IMR-90 (cell line): Measurements from ENCODE around the gene NKAIN2. TPM values are rescaled to one million over a fixed set of nuclear protein-coding genes. Genes with fewer than 3 reads are reported as not detected.

Experiments
- ATAC-seq: fragments of 200-7000 bp; cut with Tn5 transposase; 2 replicates; pipeline ENCODE4 v1.9.1; 2020; ENCODE audit warnings: low read depth, mild to moderate bottlenecking, moderate library complexity
- BruUV-seq: library from RNA; stranded (reverse); fragments of 400-500 nt; replicated peaks from 2 replicates; lab custom pipeline; 2021; lab: Mats Ljungman, UMichigan
- CTCF ChIA-PET: fragments of 300-600 bp; formaldehyde crosslinking; extraction: SDS; loops from one replicate; lab custom pipeline; 2021; ENCODE audit warnings: antibody characterized with exemption; lab: Yijun Ruan, JAX
- POLR2A ChIA-PET: fragments of 300-600 bp; sonication (Branson Sonifier 250); formaldehyde crosslinking; loops from one replicate; lab custom pipeline; 2022; ENCODE audit warnings: antibody characterized with exemption; ENCODE audit not compliant: unreplicated experiment; lab: Charles Lee
- DNase-seq: peaks from one replicate; pipeline ENCODE4 v3.0.0; 2013
- H2AFZ ChIP-seq: replicated peaks from 2 replicates; pipeline ENCODE3; 2013; ENCODE audit warnings: low read length, mild to moderate bottlenecking; ENCODE audit not compliant: poor library complexity
- H2AK5ac ChIP-seq: 2 replicates; pipeline ENCODE4 v1.6.1; 2013; ENCODE audit warnings: low read depth, low read length, inconsistent platforms
- H2AK9ac ChIP-seq: replicated peaks from 2 replicates; pipeline ENCODE3; 2013; ENCODE audit warnings: mild to moderate bottlenecking, low read depth, low read length, moderate library complexity; ENCODE audit not compliant: poor library complexity
- H2BK120ac ChIP-seq: 2 replicates; pipeline ENCODE4 v1.6.1; 2013; ENCODE audit warnings: low read depth, low read length, inconsistent platforms
- H2BK15ac ChIP-seq: 3 replicates; pipeline ENCODE4 v1.6.1; 2013; ENCODE audit warnings: low read depth, low read length, inconsistent platforms
- H2BK20ac ChIP-seq: 2 replicates; pipeline ENCODE4 v1.6.1; 2013; ENCODE audit warnings: low read depth, mild to moderate bottlenecking, inconsistent platforms, low read length, moderate library complexity
- H2BK5ac ChIP-seq: 2 replicates; pipeline ENCODE4 v1.6.1; 2013; ENCODE audit warnings: mild to moderate bottlenecking, low read depth, low read length, inconsistent platforms; ENCODE audit not compliant: poor library complexity, severe bottlenecking
- H3K14ac ChIP-seq: replicated peaks from 2 replicates; pipeline ENCODE4 v1.6.1; 2013; ENCODE audit warnings: low read depth, low read length, inconsistent platforms
- H3K18ac ChIP-seq: 2 replicates; pipeline ENCODE4 v1.6.1; 2013; ENCODE audit warnings: low read depth, low read length, control low read depth
- H3K23ac ChIP-seq: 2 replicates; pipeline ENCODE4 v1.6.1; 2013; ENCODE audit warnings: low read depth, low read length, inconsistent platforms
- H3K27ac ChIP-seq: 2 replicates; pipeline ENCODE4 v1.5.1; 2013; ENCODE audit warnings: mild to moderate bottlenecking, control low read depth, low read length; ENCODE audit not compliant: insufficient read depth
- H3K27me3 ChIP-seq: 2 replicates; pipeline ENCODE4 v1.6.1; 2013; ENCODE audit warnings: low read length; ENCODE audit not compliant: control insufficient read depth, insufficient read depth
- H3K36me3 ChIP-seq: 2 replicates; pipeline ENCODE4 v1.6.1; 2013; ENCODE audit warnings: low read length, mixed read lengths; ENCODE audit not compliant: control insufficient read depth, insufficient read depth
- H3K4ac ChIP-seq: 2 replicates; pipeline ENCODE4 v1.6.1; 2013; ENCODE audit warnings: low read depth, low read length, inconsistent platforms
- H3K4me1 ChIP-seq: 2 replicates; pipeline ENCODE4 v1.6.1; 2013; ENCODE audit warnings: low read length, mixed read lengths; ENCODE audit not compliant: control insufficient read depth, insufficient read depth
- H3K4me2 ChIP-seq: 2 replicates; pipeline ENCODE4 v1.6.1; 2013; ENCODE audit warnings: low read depth, mild to moderate bottlenecking, control low read depth, low read length, moderate library complexity
- H3K4me3 ChIP-seq: 2 replicates; pipeline ENCODE4 v1.5.1; 2013; ENCODE audit warnings: low read depth, mild to moderate bottlenecking, control low read depth, low read length, moderate library complexity; ENCODE audit not compliant: insufficient read depth
- H3K56ac ChIP-seq: 2 replicates; pipeline ENCODE4 v1.6.1; 2013; ENCODE audit warnings: low read length, inconsistent platforms; ENCODE audit not compliant: insufficient read depth; ENCODE audit errors: extremely low read depth
- H3K79me1 ChIP-seq, 2 experiments: 2 replicates each; pipeline ENCODE4 v1.6.1; 2013; ENCODE audit warnings: low read length in 2 of 2, inconsistent platforms in 1 of 2, low read depth in 1 of 2
- H3K9ac ChIP-seq: 2 replicates; pipeline ENCODE4 v1.6.1; 2013; ENCODE audit warnings: low read depth, low read length, control low read depth
- H3K9me1 ChIP-seq: 2 replicates; pipeline ENCODE4 v1.6.1; 2013; ENCODE audit warnings: low read length, inconsistent platforms; ENCODE audit not compliant: insufficient read depth
- H3K9me3 ChIP-seq: 2 replicates; pipeline ENCODE4 v1.6.1; 2013; ENCODE audit warnings: low read length; ENCODE audit not compliant: control insufficient read depth, insufficient read depth
- H4K20me1 ChIP-seq: 2 replicates; pipeline ENCODE4 v1.6.1; 2013; ENCODE audit warnings: low read length, inconsistent platforms; ENCODE audit not compliant: insufficient read depth
- H4K5ac ChIP-seq: 2 replicates; pipeline ENCODE4 v1.6.1; 2013; ENCODE audit warnings: mild to moderate bottlenecking, low read depth, low read length, control low read depth
- H4K8ac ChIP-seq, 2 experiments: 2 replicates each; pipeline ENCODE4 v1.6.1; 2013; ENCODE audit warnings: low read depth in 2 of 2, low read length in 2 of 2, control low read depth in 1 of 2, inconsistent platforms in 1 of 2
- H4K91ac ChIP-seq: 2 replicates; pipeline ENCODE4 v1.6.1; 2013; ENCODE audit warnings: low read depth, low read length, inconsistent platforms; ENCODE audit not compliant: insufficient read depth
- BHLHE40 ChIP-seq: fragments of 150-350 bp; IDR thresholded peaks from 2 replicates; pipeline ENCODE4 v1.6.1; 2016; ENCODE audit warnings: mild to moderate bottlenecking, low read depth, low read length
- CEBPB ChIP-seq: IDR thresholded peaks from 2 replicates; pipeline ENCODE4 v1.6.1; 2012; ENCODE audit warnings: low read depth, low read length, improper control_type of control experiment
- CHD1 ChIP-seq: IDR thresholded peaks from 2 replicates; pipeline ENCODE4 v1.6.1; 2012; ENCODE audit warnings: low read depth, low read length, improper control_type of control experiment
- ELK1 ChIP-seq: fragments of 150-350 bp; IDR thresholded peaks from 2 replicates; pipeline ENCODE4 v1.6.1; 2016; ENCODE audit warnings: low read depth, mild to moderate bottlenecking, low read length, moderate library complexity, borderline replicate concordance
- FOS ChIP-seq: fragments of 150-350 bp; IDR thresholded peaks from 2 replicates; pipeline ENCODE4 v1.6.1; 2016; ENCODE audit warnings: low read depth, low read length
- MAFK ChIP-seq: IDR thresholded peaks from 2 replicates; pipeline ENCODE4 v1.6.1; 2012; ENCODE audit warnings: low read depth, low read length, improper control_type of control experiment
- MAZ ChIP-seq: IDR thresholded peaks from 2 replicates; pipeline ENCODE4 v1.6.1; 2012; ENCODE audit warnings: low read depth, mild to moderate bottlenecking, low read length, improper control_type of control experiment, moderate library complexity, borderline replicate concordance
- MXI1 ChIP-seq: IDR thresholded peaks from 2 replicates; pipeline ENCODE4 v1.6.1; 2012; ENCODE audit warnings: low read depth, mild to moderate bottlenecking, low read length, moderate library complexity, borderline replicate concordance
- NFE2L2 ChIP-seq: fragments of 150-350 bp; IDR thresholded peaks from 2 replicates; pipeline ENCODE4 v1.6.1; 2016; ENCODE audit warnings: low read depth, mild to moderate bottlenecking, low read length
- POLR2A ChIP-seq: IDR thresholded peaks from 2 replicates; pipeline ENCODE4 v1.6.1; 2012; ENCODE audit warnings: mild to moderate bottlenecking, low read depth, low read length
- RAD21 ChIP-seq: IDR thresholded peaks from 2 replicates; pipeline ENCODE4 v1.6.1; 2012; ENCODE audit warnings: low read length, improper control_type of control experiment
- RFX5 ChIP-seq: IDR thresholded peaks from 2 replicates; pipeline ENCODE4 v1.8.0; 2012; ENCODE audit warnings: low read depth, mild to moderate bottlenecking, low read length, moderate library complexity
- SMC3 ChIP-seq: fragments of 150-350 bp; IDR thresholded peaks from 2 replicates; pipeline ENCODE4 v1.6.1; 2016; ENCODE audit warnings: low read depth, mild to moderate bottlenecking, antibody characterized with exemption, low read length, moderate library complexity
- WGBS, 2 experiments: methylation state at CpG; one replicate each; pipeline versions ENCODE4 v1.1.5 to v1.1.7; 2013; ENCODE audit warnings: missing lambda C conversion rate in 2 of 2; ENCODE audit not compliant: insufficient read length in 1 of 2; ENCODE audit errors: extremely low coverage in 2 of 2; 5-methylcytosine and 5-hydroxymethylcytosine counted together
- dilution Hi-C: fragments of 300-500 bp; cut with HindIII; formaldehyde crosslinking; loops from one replicate; pipeline ENCODE4 v1.14.3; 2018; ENCODE audit warnings: low sequenced_read_pairs; ENCODE audit not compliant: unreplicated experiment
- in situ Hi-C: fragments of 300-500 bp; cut with MboI; formaldehyde crosslinking; loops from 3 replicates; pipeline ENCODE4 v1.14.3; 2019; ENCODE audit warnings: low sequenced_read_pairs, inconsistent platforms, mixed read lengths
- intact Hi-C: fragments of 100-400 bp; cut with micrococcal nuclease; formaldehyde crosslinking; loops from 2 replicates; pipeline ENCODE4 v1.10.0; 2022
- polyA plus RNA-seq, 3 experiments: library from polyadenylated mRNA; depleted of rRNA; stranded (reverse); fragments of >200 nt; gene quantifications; 2 replicates each; pipeline ENCODE4 v1.2.3, GENCODE V29; 2012; ENCODE audit warnings: low replicate concordance in 1 of 3
- total RNA-seq: library from RNA; depleted of rRNA; stranded (reverse); fragments of >200 nt; gene quantifications from 2 replicates; pipeline ENCODE4 v1.2.3, GENCODE V29; 2012

NKAIN2 gene
- total and polyA plus RNA-seq, 2 of the 4 experiments (the other 2 are of a cell fraction), result not detected

- ChIA-PET CTCF (no interaction called here), POLR2A (no interaction called here)
- 14% methylated on average over 1 of the region's 3 CpGs; no CpG with 5 or more reads in 1 of the 2 experiments for WGBS, 2 experiments
- Histone ChIP-seq H3K4me2 (no peak overlapping the region), H3K9me1 (no peaks in the 10 kb centered on the region), H2AFZ (no peak overlapping the region), H3K27ac (no peak overlapping the region), H2AK5ac (no peak overlapping the region), H4K91ac (no peak overlapping the region), H3K36me3 (no peaks in the 10 kb centered on the region), H2BK5ac (no peak overlapping the region), H3K4ac (no peak overlapping the region), H2BK20ac (no peak overlapping the region), H4K8ac (no peak overlapping the region), H3K14ac (no peak overlapping the region), H4K20me1 (no peaks in the 10 kb centered on the region), H3K79me1 (no peaks in the 10 kb centered on the region), H4K5ac (no peak overlapping the region), H3K27me3 (no peaks in the 10 kb centered on the region), H2BK120ac (no peak overlapping the region), H3K9ac (no peak overlapping the region), H3K4me3 (no peak overlapping the region), H3K4me1 (no peaks in the 10 kb centered on the region), H3K56ac (no peak overlapping the region), H2AK9ac (no peak overlapping the region), H2BK15ac (no peak overlapping the region), H3K23ac (no peak overlapping the region), H3K9me3 (no peaks in the 10 kb centered on the region), H3K18ac (no peak overlapping the region)
- dilution Hi-C loops (no loop called here), in situ Hi-C loops (no loop called here), intact Hi-C loops (no loop called here)
- no peak for DNase-seq
- ATAC-seq, result no peak
- no TSS peak for BruUV-seq
- TF ChIP-seq MAZ, result no peak
- TF ChIP-seq CHD1, result no peak
- TF ChIP-seq FOS, result no peak
- TF ChIP-seq ELK1, result no peak
- no peak for TF ChIP-seq CEBPB
- TF ChIP-seq MXI1, result no peak
- TF ChIP-seq SMC3, result no peak
- TF ChIP-seq RFX5, result no peak
- TF ChIP-seq RAD21, result no peak
- no peak for TF ChIP-seq MAFK
- no peak for TF ChIP-seq BHLHE40
- no peak for TF ChIP-seq NFE2L2
- TF ChIP-seq POLR2A, result no peak
Observed at GRCh38 chr6:124446961-124447360, 643.3 kb downstream of the NKAIN2 start.
